Neuronal stem cell (in vitro differentiated cells): ENCODE measurements around the gene PROX1.
"Not testable (repeated sequence)": the region's sequence is repeated elsewhere in the genome, so short reads cannot be mapped to it uniquely, and the experiment has no call there.

Experiments used
- DNase-seq: peaks from one replicate; pipeline ENCODE4 v3.0.0-alpha.2; 2013; ENCODE audit warnings: low spot score
- H2AFZ ChIP-seq: one replicate; pipeline ENCODE4 v1.6.1; 2013; ENCODE audit warnings: mild to moderate bottlenecking, low read length, inconsistent platforms
- H2AK5ac ChIP-seq: 2 replicates; pipeline ENCODE4 v1.6.1; 2013; ENCODE audit warnings: low read depth, mild to moderate bottlenecking, inconsistent platforms, low read length, moderate library complexity, mixed read lengths
- H2BK120ac ChIP-seq: 2 replicates; pipeline ENCODE4 v1.6.1; 2013; ENCODE audit warnings: low read depth, mild to moderate bottlenecking, inconsistent platforms, low read length, moderate library complexity, mixed read lengths
- H2BK12ac ChIP-seq: one replicate; pipeline ENCODE4 v1.6.1; 2013; ENCODE audit warnings: low read length, inconsistent platforms
- H2BK15ac ChIP-seq: 2 replicates; pipeline ENCODE4 v1.6.1; 2013; ENCODE audit warnings: mild to moderate bottlenecking, low read length, inconsistent platforms, mixed read lengths
- H2BK5ac ChIP-seq: one replicate; pipeline ENCODE4 v1.6.1; 2013; ENCODE audit warnings: inconsistent platforms, mild to moderate bottlenecking, low read length, moderate library complexity
- H3K14ac ChIP-seq: one replicate; pipeline ENCODE4 v1.6.1; 2013; ENCODE audit warnings: low read length, inconsistent platforms
- H3K18ac ChIP-seq: 2 replicates; pipeline ENCODE4 v1.6.1; 2013; ENCODE audit warnings: low read length, inconsistent platforms
- H3K23ac ChIP-seq: 2 replicates; pipeline ENCODE4 v1.6.1; 2013; ENCODE audit warnings: low read depth, mild to moderate bottlenecking, mixed read lengths, low read length, inconsistent platforms; ENCODE audit not compliant: poor library complexity
- H3K27ac ChIP-seq: replicated peaks from 3 replicates; pipeline ENCODE4 v1.5.1; 2013; ENCODE audit warnings: low read length, inconsistent platforms
- H3K27me3 ChIP-seq, 3 experiments: 2 replicates each; pipeline ENCODE4 v1.6.1; 2013; ENCODE audit warnings: low read length in 3 of 3, mild to moderate bottlenecking in 2 of 3, inconsistent platforms in 1 of 3, low read depth in 1 of 3, mixed read lengths in 1 of 3, moderate library complexity in 1 of 3; ENCODE audit not compliant: control insufficient read depth in 3 of 3, insufficient read depth in 3 of 3
- H3K36me3 ChIP-seq, 2 donors: replicated peaks in 1 of 2; 2 replicates each; pipeline ENCODE4 v1.6.1; 2013; ENCODE audit warnings: low read length in 2 of 2; ENCODE audit not compliant: control insufficient read depth in 2 of 2, insufficient read depth in 2 of 2
- H3K4ac ChIP-seq: 2 replicates; pipeline ENCODE4 v1.6.1; 2013; ENCODE audit warnings: inconsistent platforms, mild to moderate bottlenecking, low read length, moderate library complexity
- H3K4me1 ChIP-seq, 2 donors: 1 replicate in 1 of 2; 2 replicates in 1 of 2; pipeline ENCODE4 v1.6.1; 2013; ENCODE audit warnings: low read length in 2 of 2, low read depth in 1 of 2; ENCODE audit not compliant: control insufficient read depth in 2 of 2, insufficient read depth in 1 of 2
- H3K4me2 ChIP-seq: one replicate; pipeline ENCODE4 v1.6.1; 2013; ENCODE audit warnings: mild to moderate bottlenecking, low read length, inconsistent platforms; ENCODE audit not compliant: insufficient read depth, poor library complexity, severe bottlenecking
- H3K4me3 ChIP-seq, 2 donors: 2 replicates each; pipeline ENCODE4 v1.5.1; 2013; ENCODE audit warnings: low read length in 2 of 2, mild to moderate bottlenecking in 2 of 2, inconsistent platforms in 1 of 2, moderate library complexity in 1 of 2
- H3K79me1 ChIP-seq: one replicate; pipeline ENCODE4 v1.6.1; 2013; ENCODE audit warnings: low read depth, mild to moderate bottlenecking, inconsistent platforms, low read length, moderate library complexity
- H3K9ac ChIP-seq: one replicate; pipeline ENCODE4 v1.6.1; 2013; ENCODE audit warnings: mild to moderate bottlenecking, low read depth, low read length, inconsistent platforms; ENCODE audit not compliant: poor library complexity
- H3K9me3 ChIP-seq, 2 donors: replicated peaks in 1 of 2; 2 replicates each; pipeline versions ENCODE3 to v1.6.1; 2013; ENCODE audit warnings: low read length in 2 of 2, mild to moderate bottlenecking in 2 of 2, inconsistent platforms in 1 of 2, low read depth in 1 of 2, mixed read lengths in 1 of 2, moderate library complexity in 1 of 2; ENCODE audit not compliant: control insufficient read depth in 2 of 2, insufficient read depth in 1 of 2
- H4K8ac ChIP-seq: one replicate; pipeline ENCODE4 v1.6.1; 2013; ENCODE audit warnings: low read depth, mild to moderate bottlenecking, inconsistent platforms, low read length, moderate library complexity
- H4K91ac ChIP-seq: one replicate; pipeline ENCODE4 v1.6.1; 2013; ENCODE audit warnings: low read length, low read depth, mild to moderate bottlenecking, inconsistent platforms; ENCODE audit not compliant: poor library complexity
- WGBS, 2 donors: extraction: QIAGEN DNeasy Blood & Tissue Kit; methylation state at CpG; one replicate each; pipeline ENCODE4 v1.1.7; 2013; ENCODE audit warnings: missing lambda C conversion rate in 2 of 2, mixed read lengths in 1 of 2; ENCODE audit not compliant: insufficient read length in 2 of 2, insufficient replicate concordance in 1 of 2; ENCODE audit errors: extremely low coverage in 2 of 2; 5-methylcytosine and 5-hydroxymethylcytosine counted together

Gene PROX1

DNA sequence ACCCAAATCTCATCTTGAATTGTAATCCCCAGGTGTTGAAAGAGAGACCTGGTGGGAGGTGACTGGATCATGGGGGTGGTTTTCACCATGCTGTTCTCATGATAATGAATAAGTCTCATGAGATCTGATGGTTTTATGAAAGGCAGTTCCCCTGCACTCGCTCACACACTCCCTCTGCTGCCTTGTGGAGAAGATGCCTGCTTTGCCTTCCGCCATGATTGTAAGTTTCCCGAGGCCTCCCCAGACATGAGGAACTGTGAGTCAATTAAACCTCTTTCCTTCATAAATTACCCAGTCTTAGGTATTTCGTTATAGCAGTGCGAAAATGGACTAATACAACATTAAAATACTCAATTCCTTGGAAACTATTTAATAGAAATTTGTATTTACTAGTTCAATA lies 99.2 kb downstream of the PROX1 start:
- peaks cover 0 to 7% (median 0%) of the 10 kb centered on the region in 3 experiments for H3K27me3 ChIP-seq
- no peaks in the 10 kb centered on the region for H3K4me1 ChIP-seq
- no peaks in the 10 kb centered on the region for H3K9me3 ChIP-seq
- H3K27ac ChIP-seq, result no peak overlapping the region
- no peak overlapping the region for H3K23ac ChIP-seq
- H2BK5ac ChIP-seq, result no peak overlapping the region
- H2BK120ac ChIP-seq, result no peak overlapping the region
- H2BK15ac ChIP-seq, result no peak overlapping the region
- no peak overlapping the region for H3K4ac ChIP-seq
- H3K36me3 ChIP-seq, result no peaks in the 10 kb centered on the region
- no peak overlapping the region for H4K8ac ChIP-seq
- H2AK5ac ChIP-seq, result no peak overlapping the region
- WGBS, 2 donors, result no CpG with 5 or more reads among the region's 5 CpGs
- H2BK12ac ChIP-seq, result no peak overlapping the region
- H3K14ac ChIP-seq, result no peak overlapping the region
- DNase-seq, result no peak
- no peak overlapping the region for H3K4me2 ChIP-seq
- H3K18ac ChIP-seq, result no peak overlapping the region
- H3K9ac ChIP-seq, result no peak overlapping the region
- no peaks in the 10 kb centered on the region for H3K79me1 ChIP-seq
- H4K91ac ChIP-seq, result no peak overlapping the region
- no peak overlapping the region for H2AFZ ChIP-seq
- H3K4me3 ChIP-seq, result no peak overlapping the region

DNA sequence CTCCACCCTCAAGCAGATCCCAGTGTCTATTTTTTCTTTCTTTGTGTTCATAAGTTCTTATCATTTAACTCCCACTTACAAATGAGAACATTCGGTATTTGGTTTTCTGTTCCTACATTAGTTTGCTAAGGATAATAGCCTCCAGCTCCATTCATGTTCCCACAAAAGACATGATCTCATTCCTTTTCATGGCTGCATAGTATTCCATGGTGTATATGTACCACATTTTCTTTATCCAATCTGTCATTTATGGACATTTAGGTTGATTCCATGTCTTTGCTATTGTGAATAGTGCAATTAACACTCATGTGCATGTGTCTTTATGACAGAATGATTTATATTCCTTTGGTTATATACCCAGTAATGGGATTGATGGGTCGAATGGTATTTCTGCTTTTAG lies 101.2 kb downstream of the PROX1 start:
- H2BK15ac ChIP-seq, H3K27me3 ChIP-seq, H3K36me3 ChIP-seq, H3K9me3 ChIP-seq, H3K4me3 ChIP-seq, H3K4ac ChIP-seq, H3K4me1 ChIP-seq, DNase-seq, H2AK5ac ChIP-seq, H3K18ac ChIP-seq, H2BK120ac ChIP-seq, H3K23ac ChIP-seq, H3K4me2 ChIP-seq, H2BK12ac ChIP-seq, H2AFZ ChIP-seq, H2BK5ac ChIP-seq, H4K91ac ChIP-seq, H4K8ac ChIP-seq, H3K27ac ChIP-seq, H3K9ac ChIP-seq, H3K79me1 ChIP-seq, H3K14ac ChIP-seq: not testable (repeated sequence)
- no CpG with 5 or more reads among the region's 2 CpGs for WGBS, 2 donors
